ENCODE data around the gene RFX8. TPM values are rescaled to one million over a fixed set of nuclear protein-coding genes. Genes with fewer than 3 reads are reported as not detected.

The RFX8 gene
- total and polyA plus RNA-seq, 4 experiments from 2014 or later = 1.2 to 1.3 TPM; not detected in 2

Other genes with a start within 250 kb of the RFX8 start
- gene CNOT11, start 222.2 kb downstream of the RFX8 start, total RNA-seq = 10 to 100 TPM; 53.8 to 56.9 TPM
- 10 to 100 TPM; 62.2 to 75.5 TPM for gene CNOT11, start 222.2 kb downstream of the RFX8 start, polyA plus RNA-seq
- gene RNF149, start 166.4 kb downstream of the RFX8 start, total RNA-seq = 100 to 1,000 TPM; 138 to 154 TPM
- gene RNF149, start 166.4 kb downstream of the RFX8 start, polyA plus RNA-seq = 10 to 100 TPM; 67.6 to 94.6 TPM
- gene CREG2, start 87.6 kb downstream of the RFX8 start, total RNA-seq = not detected
- under 1 TPM in 1 of 2 donors, not detected in 1; 0.32 TPM for gene CREG2, start 87.6 kb downstream of the RFX8 start, polyA plus RNA-seq
- 100 to 1,000 TPM; 105 to 114 TPM for gene MAP4K4, start 222.6 kb upstream of the RFX8 start, total RNA-seq
- gene MAP4K4, start 222.6 kb upstream of the RFX8 start, polyA plus RNA-seq = 10 to 100 TPM in 1 of 2 donors, 1 to 10 TPM in 1; 2.4 to 18.9 TPM

Measured in CD4-positive, alpha-beta memory T cell (primary cell).